Neural cell (in vitro differentiated cells): Measurements from ENCODE around the gene ATG7. TPM values are rescaled to one million over a fixed set of nuclear protein-coding genes. Genes with fewer than 3 reads are reported as not detected.

Experiments used
- H2AFZ ChIP-seq: fragments of 200-600, 300-800 bp; sonication (generic), shearing (Covaris generic); 2 replicates; pipeline ENCODE4 v1.6.0; 2014; ENCODE audit warnings: low read depth, mild to moderate bottlenecking, antibody characterized with exemption, low read length, moderate library complexity
- H3F3A ChIP-seq: fragments of 200-600 bp; shearing (Covaris generic); 2 replicates; pipeline ENCODE4 v1.6.1; 2016; ENCODE audit warnings: mild to moderate bottlenecking, moderate library complexity, mixed read lengths, antibody characterized with exemption, low read length; ENCODE audit not compliant: insufficient read depth, poor library complexity, severe bottlenecking
- H3K27ac ChIP-seq: fragments of 200-600, 300-800 bp; sonication (generic), shearing (Covaris generic); 2 replicates; pipeline ENCODE4 v1.5.1; 2014; ENCODE audit warnings: mild to moderate bottlenecking, low read length, moderate library complexity
- H3K27me3 ChIP-seq: fragments of 300-800, 200-600 bp; sonication (generic), shearing (Covaris generic); 2 replicates; pipeline ENCODE4 v1.6.0; 2014; ENCODE audit warnings: mild to moderate bottlenecking, low read depth, low read length, moderate library complexity; ENCODE audit not compliant: insufficient read depth
- H3K36me3 ChIP-seq: fragments of 300-800, 200-600 bp; sonication (generic), shearing (Covaris generic); 2 replicates; pipeline ENCODE4 v1.5.1; 2014; ENCODE audit warnings: mild to moderate bottlenecking, antibody characterized with exemption, low read length, moderate library complexity; ENCODE audit not compliant: insufficient read depth
- H3K4me2 ChIP-seq: fragments of 300-800, 200-600 bp; sonication (generic), shearing (Covaris generic); 2 replicates; pipeline ENCODE4 v1.6.0; 2014; ENCODE audit warnings: mild to moderate bottlenecking, low read length
- H3K4me3 ChIP-seq: fragments of 300-800, 200-600 bp; sonication (generic), shearing (Covaris generic); 2 replicates; pipeline ENCODE4 v1.5.1; 2014; ENCODE audit warnings: mild to moderate bottlenecking, low read length, moderate library complexity
- H3K79me2 ChIP-seq: fragments of 200-600 bp; shearing (Covaris generic); replicated peaks from 2 replicates; pipeline ENCODE4 v1.6.0; 2014; ENCODE audit warnings: mild to moderate bottlenecking, low read length, moderate library complexity; ENCODE audit not compliant: insufficient read depth
- H3K9ac ChIP-seq: fragments of 300-800, 200-600 bp; sonication (generic), shearing (Covaris generic); 2 replicates; pipeline ENCODE4 v1.6.1; 2016; ENCODE audit warnings: mild to moderate bottlenecking, low read length, mixed read lengths
- H3K9me2 ChIP-seq: fragments of 200-600 bp; shearing (Covaris generic); 2 replicates; pipeline ENCODE4 v1.6.1; 2016; ENCODE audit warnings: mild to moderate bottlenecking, low read length, mixed read lengths; ENCODE audit not compliant: insufficient read depth
- H3K9me3 ChIP-seq: fragments of 200-600, 300-800 bp; sonication (generic), shearing (Covaris generic); 2 replicates; pipeline ENCODE4 v1.6.1; 2016; ENCODE audit warnings: mild to moderate bottlenecking, mixed run types, low read length, moderate library complexity, mixed read lengths
- H4K20me1 ChIP-seq: fragments of 200-600 bp; shearing (Covaris generic); 2 replicates; pipeline ENCODE4 v1.6.1; 2016; ENCODE audit warnings: mild to moderate bottlenecking, mixed run types; ENCODE audit not compliant: insufficient read depth
- CTCF ChIP-seq: fragments of 450-650 bp; IDR thresholded peaks from 2 replicates; pipeline ENCODE4 v1.5.1; 2014; ENCODE audit warnings: antibody characterized with exemption, mild to moderate bottlenecking, moderate library complexity; ENCODE audit not compliant: poor library complexity, severe bottlenecking
- EP300 ChIP-seq: fragments of 450-650 bp; conservative IDR thresholded peaks from 2 replicates; pipeline ENCODE4 v1.6.1; 2014; ENCODE audit warnings: antibody characterized with exemption, mild to moderate bottlenecking, moderate library complexity; ENCODE audit not compliant: poor library complexity, severe bottlenecking
- EZH2 ChIP-seq: fragments of 200-600, 300-800 bp; shearing (Covaris generic), sonication (generic); IDR thresholded peaks from 2 replicates; pipeline ENCODE4 v1.6.1; 2014; ENCODE audit warnings: antibody characterized with exemption, low read length, borderline replicate concordance, mild to moderate bottlenecking; ENCODE audit not compliant: insufficient read depth, poor library complexity, severe bottlenecking
- MXI1 ChIP-seq: fragments of 450-650 bp; conservative IDR thresholded peaks from 2 replicates; pipeline ENCODE4 v1.6.1; 2014; ENCODE audit warnings: antibody characterized with exemption, mild to moderate bottlenecking; ENCODE audit not compliant: poor library complexity, severe bottlenecking
- POLR2AphosphoS5 ChIP-seq: IDR thresholded peaks from 2 replicates; pipeline ENCODE4 v1.6.1; 2012
- RAD21 ChIP-seq: fragments of 450-650 bp; conservative IDR thresholded peaks from 2 replicates; pipeline ENCODE4 v1.6.1; 2014; ENCODE audit warnings: antibody characterized with exemption, mild to moderate bottlenecking, moderate library complexity
- SMC3 ChIP-seq: fragments of 450-650 bp; conservative IDR thresholded peaks from 2 replicates; pipeline ENCODE4 v1.6.1; 2014; ENCODE audit warnings: antibody characterized with exemption, mild to moderate bottlenecking, moderate library complexity; ENCODE audit not compliant: poor library complexity
- TAF1 ChIP-seq: IDR thresholded peaks from 2 replicates; pipeline ENCODE4 v1.6.1; 2012; ENCODE audit warnings: low read depth
- polyA plus RNA-seq: library from polyadenylated mRNA; depleted of rRNA; stranded (reverse); fragments of >200 nt; gene quantifications from 2 replicates; pipeline ENCODE4 v1.2.3, GENCODE V29; 2014
- TF ChIP-seq, protein P1 (sequence below): IDR thresholded peaks from 2 replicates; pipeline ENCODE4 v1.6.1; 2012; ENCODE audit warnings: borderline replicate concordance

The ATG7 gene
- polyA plus RNA-seq, 1 donor from 2014 or later, result 28.8 TPM

DNA sequence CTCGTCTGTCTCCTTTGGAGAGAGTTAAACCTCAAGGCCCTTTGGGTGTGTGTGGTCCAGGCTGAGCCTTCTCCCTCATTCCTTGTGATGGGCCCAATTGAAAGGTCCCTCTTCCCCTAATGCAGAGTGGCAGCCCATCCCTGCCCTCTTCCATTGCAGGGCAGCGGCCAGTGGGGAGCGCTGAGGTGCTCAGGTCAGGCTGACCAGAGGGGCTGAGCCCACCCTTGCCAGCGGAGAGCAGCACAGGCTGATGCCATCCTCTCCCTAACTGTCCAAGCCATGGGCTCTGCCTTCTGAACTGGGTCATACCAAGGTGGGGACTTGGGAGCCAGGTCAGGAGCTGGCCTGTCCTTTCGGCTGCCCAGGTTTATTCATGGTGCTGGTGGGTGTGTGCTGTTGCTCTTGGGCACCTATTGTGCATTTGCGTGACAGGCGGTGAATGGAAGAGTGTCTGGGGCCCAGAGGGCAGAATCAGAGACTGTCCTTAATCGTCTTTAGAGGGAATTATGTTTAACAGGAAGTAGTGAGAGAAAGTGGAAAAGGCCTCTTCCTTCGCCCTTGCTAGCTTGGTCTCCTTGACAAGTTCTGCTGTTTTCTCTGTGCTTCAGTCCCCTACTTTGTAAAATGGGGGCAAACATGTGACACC, 274.6 kb downstream of the ATG7 start:
- Histone ChIP-seq H3K9me3 (no peaks in the 10 kb centered on the region), H3K36me3 (no peaks in the 10 kb centered on the region), H3K9ac (no peak overlapping the region), H3K4me2 (no peak overlapping the region), H3K79me2 (no peaks in the 10 kb centered on the region), H2AFZ (no peak overlapping the region), H3K27ac (no peak overlapping the region), H3K4me3 (no peak overlapping the region), H4K20me1 (no peaks in the 10 kb centered on the region), H3K9me2 (no peaks in the 10 kb centered on the region), H3K27me3 (no peaks in the 10 kb centered on the region), H3F3A (no peaks in the 10 kb centered on the region)
- TF ChIP-seq RAD21 (no peak), SMC3 (no peak), POLR2AphosphoS5 (no peak), CTCF (no peak), EP300 (no peak), MXI1 (no peak), TAF1 (no peak), EZH2 (no peak)
- TF ChIP-seq, protein P1, sequence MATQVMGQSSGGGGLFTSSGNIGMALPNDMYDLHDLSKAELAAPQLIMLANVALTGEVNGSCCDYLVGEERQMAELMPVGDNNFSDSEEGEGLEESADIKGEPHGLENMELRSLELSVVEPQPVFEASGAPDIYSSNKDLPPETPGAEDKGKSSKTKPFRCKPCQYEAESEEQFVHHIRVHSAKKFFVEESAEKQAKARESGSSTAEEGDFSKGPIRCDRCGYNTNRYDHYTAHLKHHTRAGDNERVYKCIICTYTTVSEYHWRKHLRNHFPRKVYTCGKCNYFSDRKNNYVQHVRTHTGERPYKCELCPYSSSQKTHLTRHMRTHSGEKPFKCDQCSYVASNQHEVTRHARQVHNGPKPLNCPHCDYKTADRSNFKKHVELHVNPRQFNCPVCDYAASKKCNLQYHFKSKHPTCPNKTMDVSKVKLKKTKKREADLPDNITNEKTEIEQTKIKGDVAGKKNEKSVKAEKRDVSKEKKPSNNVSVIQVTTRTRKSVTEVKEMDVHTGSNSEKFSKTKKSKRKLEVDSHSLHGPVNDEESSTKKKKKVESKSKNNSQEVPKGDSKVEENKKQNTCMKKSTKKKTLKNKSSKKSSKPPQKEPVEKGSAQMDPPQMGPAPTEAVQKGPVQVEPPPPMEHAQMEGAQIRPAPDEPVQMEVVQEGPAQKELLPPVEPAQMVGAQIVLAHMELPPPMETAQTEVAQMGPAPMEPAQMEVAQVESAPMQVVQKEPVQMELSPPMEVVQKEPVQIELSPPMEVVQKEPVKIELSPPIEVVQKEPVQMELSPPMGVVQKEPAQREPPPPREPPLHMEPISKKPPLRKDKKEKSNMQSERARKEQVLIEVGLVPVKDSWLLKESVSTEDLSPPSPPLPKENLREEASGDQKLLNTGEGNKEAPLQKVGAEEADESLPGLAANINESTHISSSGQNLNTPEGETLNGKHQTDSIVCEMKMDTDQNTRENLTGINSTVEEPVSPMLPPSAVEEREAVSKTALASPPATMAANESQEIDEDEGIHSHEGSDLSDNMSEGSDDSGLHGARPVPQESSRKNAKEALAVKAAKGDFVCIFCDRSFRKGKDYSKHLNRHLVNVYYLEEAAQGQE, result no peak

DNA sequence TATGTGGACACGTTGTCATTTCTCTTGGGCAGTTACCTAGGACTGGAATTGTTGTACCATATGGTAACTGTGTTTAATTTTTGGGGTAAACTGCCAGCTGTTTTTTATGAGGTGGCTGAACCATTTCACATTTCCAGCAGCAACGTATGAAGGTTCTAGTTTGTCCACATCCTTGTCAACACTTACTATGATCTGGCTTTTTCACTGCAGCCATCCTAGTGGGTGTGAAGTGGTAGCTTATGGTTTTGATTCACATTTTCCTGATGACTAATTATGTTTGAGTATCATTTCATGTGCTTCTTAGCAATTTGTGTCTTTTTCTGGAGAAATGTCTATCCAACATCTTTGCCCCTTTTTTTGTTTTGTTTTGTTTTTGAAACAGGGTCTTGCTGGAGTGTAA, 275.3 kb downstream of the ATG7 start:
- no peak overlapping the region for H2AFZ ChIP-seq
- no peaks in the 10 kb centered on the region for H3K27me3 ChIP-seq
- H3K9me2 ChIP-seq, result no peaks in the 10 kb centered on the region
- H3K9ac ChIP-seq, result no peak overlapping the region
- no peaks in the 10 kb centered on the region for H3F3A ChIP-seq
- H3K4me3 ChIP-seq, result no peak overlapping the region
- TF ChIP-seq EZH2, result no peak
- TF ChIP-seq SMC3, result no peak
- TF ChIP-seq, protein P1, result no peak
- no peak for TF ChIP-seq CTCF
- TF ChIP-seq EP300, result no peak
- no peak for TF ChIP-seq POLR2AphosphoS5
- no peak for TF ChIP-seq MXI1
- H3K9me3 ChIP-seq, result no peaks in the 10 kb centered on the region
- no peaks in the 10 kb centered on the region for H4K20me1 ChIP-seq
- H3K36me3 ChIP-seq, result no peaks in the 10 kb centered on the region
- no peak overlapping the region for H3K4me2 ChIP-seq
- H3K79me2 ChIP-seq, result no peaks in the 10 kb centered on the region
- H3K27ac ChIP-seq, result no peak overlapping the region
